Activated CD4-positive, alpha-beta T cell treated with anti-CD3 and anti-CD28 coated beads, Interleukin-2, amount 50 U/mL, for 4 hours (primary cell): ENCODE measurements around the gene WDR55.
"Not testable (repeated sequence)": the region's sequence is repeated elsewhere in the genome, so short reads cannot be mapped to it uniquely, and the experiment has no call there.

ENCODE experiments used
- DNase-seq, 2 experiments: peaks; one replicate each; pipeline ENCODE4 v3.0.0-alpha.2; 2020

WDR55 gene

DNA sequence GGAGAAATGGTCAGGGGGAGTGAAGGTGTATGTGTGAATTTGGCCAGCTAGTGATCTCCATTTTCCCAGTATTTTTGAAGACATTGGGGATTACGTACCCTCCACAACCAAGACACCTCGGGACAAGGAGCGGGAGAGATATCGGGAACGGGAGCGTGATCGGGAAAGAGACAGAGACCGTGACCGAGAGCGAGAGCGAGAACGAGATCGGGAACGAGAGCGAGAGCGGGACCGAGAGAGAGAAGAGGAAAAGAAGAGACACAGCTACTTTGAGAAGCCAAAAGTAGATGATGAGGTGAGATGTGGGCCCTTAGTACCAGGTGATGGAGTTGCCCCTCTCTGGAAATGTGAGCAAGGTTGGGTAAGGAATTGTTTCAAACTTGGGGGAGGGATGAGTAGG is 5.8 kb upstream of the WDR55 start:
- no peak for DNase-seq

DNA sequence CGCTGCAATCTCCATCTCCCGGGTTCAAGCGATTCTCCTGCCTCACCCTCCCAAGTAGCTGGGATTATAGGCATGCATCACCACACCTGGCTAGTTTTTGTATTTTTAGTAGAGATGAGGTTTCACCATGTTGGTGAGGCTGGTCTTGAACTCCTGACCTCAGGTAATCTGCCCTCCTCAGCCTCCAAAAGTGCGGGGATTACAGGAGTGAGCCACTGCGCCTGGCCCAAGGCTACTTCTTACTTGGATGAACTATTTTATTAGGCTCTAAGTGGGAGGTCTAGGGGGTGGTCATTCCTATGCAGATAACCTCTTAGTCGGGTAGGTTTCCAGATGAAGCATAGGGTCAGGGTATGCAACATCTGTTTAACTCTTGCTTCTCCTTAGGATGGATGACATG is 4.3 kb upstream of the WDR55 start:
- DNase-seq, result not testable (repeated sequence)

DNA sequence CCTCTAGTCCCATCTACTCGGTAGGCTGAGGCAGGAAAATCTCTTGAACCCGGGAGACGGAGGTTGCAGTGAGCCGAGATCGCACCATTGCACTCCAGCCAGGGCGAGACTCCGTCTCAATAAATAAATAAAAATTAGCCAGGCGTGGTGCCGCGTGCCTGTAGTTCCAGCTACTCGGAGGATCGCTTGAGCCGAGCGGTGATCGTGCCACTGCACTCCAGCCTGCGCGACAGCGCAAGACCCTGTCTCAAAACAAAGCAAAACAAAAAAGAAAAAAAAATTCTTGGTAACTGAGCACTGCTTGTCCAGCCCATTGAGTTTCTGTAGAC is 710 bp upstream of the WDR55 start:
- DNase-seq, result no peak

DNA sequence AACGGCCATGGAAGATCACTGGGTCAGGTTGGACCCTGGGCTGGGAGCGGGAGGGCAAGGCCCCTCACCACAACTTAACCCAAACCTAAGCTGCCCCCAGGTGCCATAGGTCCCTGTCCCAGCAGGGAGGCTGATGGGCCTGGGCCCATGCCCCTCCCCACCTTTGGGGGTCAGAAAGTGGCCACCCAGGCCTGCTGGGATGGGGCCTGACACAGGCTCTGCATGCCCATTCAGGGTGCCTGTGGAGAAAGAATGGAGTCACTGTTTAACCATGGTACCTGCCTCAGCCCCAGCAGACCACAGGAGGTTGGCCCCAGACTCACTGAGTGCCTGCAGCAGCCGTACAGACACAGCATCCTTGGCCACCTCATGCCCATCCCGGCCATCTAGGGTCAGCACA is 6.3 kb downstream of the WDR55 start:
- DNase-seq, result not testable (repeated sequence)

DNA sequence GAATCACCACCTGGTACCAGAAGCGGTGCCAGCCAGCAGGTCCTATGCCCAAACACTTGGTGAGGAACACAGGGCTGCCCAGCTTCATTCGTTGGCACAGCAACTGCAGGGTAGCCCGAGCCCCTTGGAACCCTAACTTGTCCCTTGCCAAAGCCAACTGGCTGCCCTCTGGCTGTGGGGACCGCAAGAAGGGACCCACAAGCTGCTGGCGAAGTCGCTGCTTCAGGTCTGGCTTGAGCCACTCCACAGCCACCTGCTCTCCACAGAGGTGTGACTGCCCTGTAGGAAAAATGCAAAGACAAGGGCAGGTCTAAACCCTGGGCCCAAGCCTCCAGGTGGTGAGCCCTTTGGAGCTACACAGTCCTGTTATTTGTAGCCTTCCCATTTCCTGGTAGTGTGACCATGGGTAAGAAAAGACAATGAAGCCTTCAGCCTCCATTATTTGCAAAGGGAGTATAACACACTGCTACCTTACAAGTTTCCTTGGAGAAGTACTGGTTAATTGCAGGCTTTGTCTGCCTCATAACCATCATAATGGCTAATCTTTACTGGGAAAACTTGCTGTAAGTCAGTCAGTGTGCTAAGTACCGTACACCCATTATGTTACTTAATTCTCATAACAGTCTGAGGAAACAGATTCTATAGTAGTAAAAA is 6.9 kb downstream of the WDR55 start:
- no peak for DNase-seq

DNA sequence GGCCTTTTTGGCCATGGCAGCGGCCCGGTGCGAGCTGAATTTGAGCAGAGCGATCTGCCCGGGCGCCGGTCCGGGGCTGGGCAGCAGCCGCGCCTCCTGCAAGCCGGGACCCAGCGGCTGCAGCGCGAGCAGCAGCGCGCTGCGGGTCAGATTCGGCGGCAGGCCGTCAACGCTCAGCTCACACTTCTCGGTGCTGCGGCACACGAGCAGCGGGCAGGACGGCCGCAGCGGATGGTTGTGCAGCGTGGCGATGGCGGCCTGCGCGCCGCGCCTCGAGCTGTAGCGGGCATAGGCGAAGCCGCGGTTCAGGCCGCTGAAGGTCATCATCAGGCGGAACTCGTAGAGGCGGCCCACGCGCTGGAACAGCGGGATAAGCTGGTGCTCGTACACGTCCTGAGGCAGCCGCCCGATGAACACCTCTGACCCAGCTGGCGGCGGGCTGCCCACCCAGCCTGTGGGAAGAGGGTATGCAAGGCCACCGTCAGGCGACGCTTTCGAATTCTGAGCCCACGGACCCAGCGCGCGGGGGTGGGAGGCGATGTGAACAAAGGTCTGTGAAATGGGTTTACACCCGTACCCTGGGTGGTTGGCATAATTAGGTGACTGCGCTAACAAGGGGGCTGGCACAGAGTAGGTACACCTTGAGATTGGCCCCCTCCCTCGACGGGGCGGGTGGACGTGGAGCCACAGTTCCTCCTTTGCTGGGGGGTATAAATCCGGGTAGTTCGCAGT is 7.9 kb downstream of the WDR55 start:
- DNase-seq, result no peak

DNA sequence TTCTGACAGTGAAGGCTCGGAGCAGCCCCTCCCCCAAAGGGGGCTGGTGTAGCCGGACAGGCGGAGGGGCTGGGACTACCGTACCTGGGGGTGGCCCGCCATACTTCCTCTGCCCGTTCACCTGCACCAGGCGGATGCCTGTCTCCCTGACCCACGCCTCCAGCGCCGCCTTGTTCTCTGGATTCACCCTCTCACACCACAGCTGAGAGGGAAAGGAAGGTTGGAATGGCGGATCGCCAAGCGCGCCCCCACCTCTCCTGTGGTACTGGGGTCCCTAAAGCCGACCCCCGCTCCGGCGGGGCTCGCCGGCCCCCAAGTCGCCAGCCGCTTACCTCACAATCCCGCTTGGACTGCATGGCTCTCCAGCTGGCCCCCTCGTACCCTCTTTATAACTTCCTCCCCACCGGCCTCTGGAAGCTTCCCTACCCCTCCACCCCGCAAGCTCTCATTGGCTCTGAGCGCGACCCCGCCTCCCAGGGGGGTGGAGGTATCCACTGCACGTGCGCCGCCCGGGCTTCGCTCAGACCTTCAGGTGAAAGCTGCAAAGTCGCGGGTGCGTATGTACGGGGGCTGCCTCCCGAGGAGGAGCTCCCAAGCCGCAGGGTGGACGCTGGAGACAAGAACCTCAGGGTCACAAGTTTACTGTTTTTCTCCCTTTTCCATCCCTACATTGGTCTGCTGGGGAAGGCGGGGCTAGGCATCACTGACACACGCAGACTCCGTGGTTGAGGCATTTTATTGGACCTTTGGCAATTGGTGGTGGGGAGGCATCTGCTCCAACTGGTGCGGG is 8.7 kb downstream of the WDR55 start, which contains the start of gene DND1:
DND1 (minus strand) TSS at position 390 of the 790 bp plus-strand sequence; CDS start at position 356, 34 bp downstream.
- no peak for DNase-seq

DNA sequence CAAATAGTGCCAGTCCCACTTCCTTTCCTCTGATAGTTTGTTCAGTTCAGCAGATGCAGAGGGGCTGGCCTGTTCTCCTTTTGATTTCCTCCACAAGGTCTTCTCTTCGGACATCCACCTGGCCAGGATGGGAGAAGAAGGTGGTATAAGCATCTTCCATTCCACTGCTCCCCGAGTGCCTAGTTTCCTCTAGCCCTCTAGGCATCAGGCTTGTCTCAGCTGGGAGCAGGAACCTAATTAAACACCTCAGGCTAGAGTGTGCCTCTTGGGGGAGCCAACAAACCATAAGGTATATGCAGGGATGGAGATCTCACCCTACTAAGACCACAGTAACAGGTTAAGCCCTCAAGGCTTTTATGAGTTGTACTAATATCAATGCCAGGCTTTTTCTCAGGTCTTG is 9.5 kb downstream of the WDR55 start:
- no peak for DNase-seq

DNA sequence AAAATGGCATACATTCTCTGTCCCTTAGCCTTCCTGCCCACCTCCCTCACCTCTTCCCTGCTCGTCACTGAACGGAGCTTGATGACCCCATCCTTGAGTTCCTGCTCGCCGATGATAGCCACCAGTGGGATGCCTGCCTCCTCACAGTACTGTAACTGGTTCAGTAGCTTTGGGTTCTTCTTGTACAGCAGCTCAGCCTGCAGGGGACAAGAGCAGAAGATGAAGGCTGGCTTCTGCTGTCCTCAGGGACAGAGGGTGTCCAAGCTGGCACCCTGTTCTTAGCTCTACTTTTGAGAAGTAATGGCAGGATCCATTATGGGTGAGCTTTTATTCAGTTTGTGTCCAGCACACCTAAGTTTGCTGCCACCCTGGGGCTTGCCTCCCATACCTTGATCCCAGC is 9.9 kb downstream of the WDR55 start:
- no peak for DNase-seq

DNA sequence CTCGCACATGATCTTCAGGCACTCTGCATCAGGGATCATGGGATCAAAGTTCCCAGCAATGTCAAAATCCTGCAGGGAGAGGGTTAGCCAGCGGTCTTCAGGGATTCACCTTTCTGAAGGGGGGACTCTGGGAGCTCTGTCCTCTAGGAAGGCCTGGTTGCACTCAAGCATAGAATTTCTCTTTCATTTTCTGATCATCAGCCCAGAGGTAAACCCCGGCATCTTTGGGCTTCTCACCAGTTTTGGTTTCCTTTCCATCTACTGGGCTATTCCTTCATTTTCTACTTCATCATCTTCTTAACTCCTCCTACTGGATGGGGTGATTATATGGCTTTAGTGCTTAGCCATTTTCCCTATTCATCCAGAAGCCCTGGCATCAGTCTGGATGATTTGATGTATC is 13.2 kb downstream of the WDR55 start:
- DNase-seq, result no peak

DNA sequence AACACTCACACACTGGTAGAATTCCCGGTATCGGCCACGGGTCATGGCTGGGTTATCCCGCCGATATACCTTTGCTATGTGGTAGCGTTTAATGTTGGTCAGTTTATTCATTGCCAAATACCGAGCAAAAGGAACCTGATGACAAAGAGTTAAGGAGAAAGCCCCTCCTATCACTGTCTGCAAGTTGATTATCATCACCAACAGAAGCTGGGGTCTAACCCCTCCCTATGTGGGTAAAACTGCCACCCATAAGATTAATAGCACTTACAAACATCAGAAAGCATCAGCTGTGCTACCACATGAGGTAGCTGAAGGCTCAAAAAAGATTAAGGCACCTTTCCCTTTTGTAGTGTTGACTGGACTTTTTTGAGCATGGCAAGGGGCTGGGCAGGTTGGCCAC is 14.3 kb downstream of the WDR55 start:
- no peak for DNase-seq

DNA sequence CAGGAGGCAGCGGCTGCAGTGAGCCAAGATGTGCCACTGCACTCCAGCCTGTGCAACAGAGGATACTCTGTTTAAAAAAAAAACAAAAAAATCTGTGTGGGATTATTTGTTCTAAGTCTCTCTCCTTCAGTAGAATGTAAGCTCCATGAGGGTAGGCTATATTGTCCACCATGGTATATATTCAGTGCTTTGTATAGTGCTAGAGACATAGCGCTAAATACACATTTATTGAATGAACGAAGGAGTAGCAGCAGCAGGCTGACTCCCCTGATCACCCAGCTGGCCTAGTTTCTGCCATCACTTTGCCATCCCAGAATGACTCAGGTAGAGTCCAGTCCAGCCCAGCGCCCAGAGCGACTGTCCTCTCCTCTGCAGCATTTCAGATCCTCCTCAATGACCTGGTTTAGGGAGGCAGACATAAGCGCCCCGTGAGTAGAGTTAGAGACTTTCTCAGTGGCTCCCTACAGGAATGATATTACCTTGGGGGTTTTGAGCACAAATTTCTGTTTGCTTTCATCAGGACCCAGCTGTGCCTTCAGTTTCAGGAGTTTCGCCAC is 25.8 kb downstream of the WDR55 start:
- DNase-seq, result no peak

DNA sequence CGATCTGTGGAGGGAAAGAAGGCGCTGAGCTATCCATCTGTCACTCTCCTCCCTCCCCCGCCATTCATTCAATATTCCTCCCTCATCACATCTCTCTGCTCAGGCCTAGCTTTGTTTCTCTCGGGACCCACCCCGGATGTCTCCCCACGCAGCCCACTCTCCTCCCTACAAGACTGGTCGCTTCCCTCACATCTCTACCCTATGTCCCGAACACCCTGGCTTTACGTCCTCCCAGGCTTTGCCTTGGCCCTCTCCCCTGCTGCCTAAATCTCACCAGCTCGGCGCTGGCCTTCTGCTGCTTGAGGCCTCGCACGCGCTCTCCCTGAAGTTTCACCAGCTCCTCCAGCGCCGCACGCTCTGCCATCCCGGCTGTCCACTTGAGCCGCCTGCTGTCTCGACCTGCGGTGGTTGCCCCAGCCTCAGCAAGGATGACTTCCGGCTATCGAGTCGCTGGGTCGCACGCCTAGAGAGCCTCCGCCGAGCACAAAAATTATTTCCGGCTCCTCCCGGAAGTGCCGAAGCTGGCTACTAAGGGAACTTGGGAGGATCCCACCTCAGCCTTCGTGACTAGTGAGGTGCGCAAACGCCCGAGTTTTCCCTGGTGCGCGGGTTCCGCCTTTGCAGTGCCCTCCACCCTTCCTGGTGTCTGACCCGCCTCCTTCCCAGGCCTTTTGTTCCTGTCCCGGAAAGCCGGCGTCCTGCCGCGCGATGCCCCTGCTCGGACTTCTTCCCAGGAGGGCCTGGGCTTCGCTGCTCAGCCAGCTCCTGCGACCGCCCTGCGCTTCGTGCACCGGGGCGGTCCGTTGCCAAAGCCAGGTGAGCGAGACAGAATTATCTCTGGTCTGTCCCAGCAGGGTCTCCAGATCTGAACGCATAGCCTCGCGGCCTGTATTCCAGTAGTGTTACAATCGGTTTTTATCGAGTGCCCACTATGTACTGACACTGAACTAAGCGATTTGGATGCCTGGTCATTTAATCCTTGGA is 26.5 kb downstream of the WDR55 start, which contains the start of the genes HARS1 and HARS2:
HARS1 (minus strand) TSS at position 430 of the 984 bp plus-strand sequence; CDS start at position 364, 66 bp downstream.
HARS2 (plus strand) TSS at position 515 of the 984 bp plus-strand sequence; CDS start at position 709, 194 bp downstream.
- DNase-seq, result peak; percentile 64 to 71

DNA sequence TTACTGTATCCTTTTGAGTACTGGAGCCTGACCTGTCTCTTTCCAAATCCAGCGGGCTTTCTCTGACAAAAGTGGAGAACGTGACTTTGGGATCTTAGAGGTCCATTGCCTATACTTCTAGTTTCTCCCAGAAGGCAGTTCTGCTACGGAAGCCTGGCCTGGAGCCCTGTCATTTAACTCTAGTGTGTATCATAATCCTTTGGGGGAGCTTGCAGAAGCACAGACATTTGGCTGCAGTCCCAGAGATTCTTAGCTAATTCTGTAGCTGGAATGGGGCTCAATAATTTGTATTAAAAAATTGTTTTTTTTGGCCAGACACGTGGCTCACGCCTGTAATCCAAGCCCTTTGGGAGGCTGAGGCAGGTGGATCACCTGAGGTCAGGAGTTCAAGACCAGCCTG is 29.6 kb downstream of the WDR55 start:
- no peak for DNase-seq

DNA sequence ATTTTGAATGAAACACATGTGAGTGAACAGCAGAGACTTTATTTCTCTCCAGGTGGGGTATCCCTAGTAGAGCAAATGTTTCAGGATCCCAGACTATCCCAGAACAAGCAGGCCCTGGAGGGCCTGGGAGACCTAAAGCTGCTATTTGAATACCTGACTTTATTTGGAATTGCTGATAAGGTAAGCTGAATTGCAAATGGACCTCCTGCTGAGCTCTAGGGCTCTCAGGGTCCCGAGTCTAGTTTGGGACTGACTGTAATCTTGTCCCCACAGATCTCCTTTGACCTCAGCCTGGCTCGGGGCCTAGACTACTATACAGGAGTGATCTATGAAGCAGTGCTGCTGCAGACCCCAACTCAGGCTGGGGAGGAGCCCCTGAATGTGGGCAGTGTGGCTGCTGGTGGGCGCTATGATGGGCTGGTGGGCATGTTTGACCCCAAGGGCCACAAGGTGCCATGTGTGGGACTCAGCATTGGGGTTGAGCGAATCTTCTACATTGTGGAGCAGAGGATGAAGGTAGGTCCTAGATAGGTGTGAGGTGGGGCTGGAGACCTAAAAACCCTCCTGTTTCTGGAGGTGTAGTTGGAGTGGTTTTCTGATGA is 32.3 kb downstream of the WDR55 start:
- no peak for DNase-seq

DNA sequence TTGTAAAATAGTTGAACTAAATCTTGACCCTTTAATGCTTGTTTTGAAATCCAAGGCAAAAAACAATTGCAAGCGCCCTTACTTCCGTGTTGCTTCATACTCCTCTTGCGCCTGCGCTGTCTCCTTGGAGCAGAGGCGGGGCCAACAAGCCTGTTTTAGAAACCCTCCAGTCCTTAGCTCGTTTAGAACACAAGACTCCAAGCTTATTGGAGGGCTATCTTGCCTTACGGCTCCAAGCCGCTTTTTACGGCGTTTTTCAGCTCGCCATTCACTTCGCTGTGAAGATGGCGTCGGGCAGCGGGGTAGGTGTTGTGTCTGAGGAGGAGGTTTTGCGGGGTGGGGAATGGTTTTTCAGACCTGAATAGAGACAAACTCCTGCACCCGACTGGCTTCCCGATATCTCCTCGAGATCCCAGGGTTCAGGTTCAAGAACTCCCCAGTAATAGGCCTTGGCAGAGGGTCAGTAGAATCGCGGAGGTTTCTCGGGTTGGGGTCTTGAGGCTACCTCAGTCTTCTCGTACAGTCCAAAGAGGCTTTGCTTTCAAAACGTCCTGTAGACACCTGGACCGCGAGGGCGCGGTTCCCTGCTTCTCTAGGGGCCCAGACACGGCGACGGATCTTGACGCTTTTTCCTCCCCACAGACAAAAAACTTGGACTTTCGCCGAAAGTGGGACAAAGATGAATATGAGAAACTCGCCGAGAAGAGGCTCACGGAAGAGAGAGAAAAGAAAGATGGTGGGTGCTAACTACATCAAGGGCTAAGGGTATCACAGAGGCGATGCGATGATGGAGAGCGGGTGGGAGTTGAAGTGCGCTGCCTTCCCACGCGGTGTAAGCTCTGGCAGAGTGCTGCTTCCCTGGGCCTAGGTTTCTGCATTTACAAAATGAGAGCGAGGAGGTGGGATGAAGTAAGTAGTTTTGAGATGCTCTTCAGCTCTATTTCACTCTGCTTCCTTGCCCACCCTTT is 35.8 kb downstream of the WDR55 start, which contains the start of gene ZMAT2:
ZMAT2 (plus strand) TSS at position 271 of the 968 bp plus-strand sequence; CDS start at position 285, 14 bp downstream.
- DNase-seq, result peak; percentile 90 to 91

DNA sequence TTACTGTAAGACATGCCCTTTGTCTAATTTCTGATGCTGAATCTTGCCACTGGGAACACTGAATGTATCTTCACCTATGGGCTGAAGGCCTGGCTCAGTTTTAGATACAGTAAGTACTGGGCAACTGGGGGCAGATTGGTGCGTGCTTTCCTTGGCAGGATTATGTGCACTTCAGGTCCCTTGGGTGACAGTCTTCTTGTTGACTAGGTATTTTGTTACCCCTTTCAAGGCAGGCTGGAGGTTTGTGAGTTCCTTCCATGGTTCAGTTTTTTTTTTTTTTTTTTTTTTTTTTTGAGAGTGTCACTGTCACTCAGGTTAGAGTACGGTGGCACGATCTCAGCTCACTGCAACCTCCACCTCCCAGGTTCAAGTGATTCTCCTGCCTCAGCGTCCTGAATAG is 43.1 kb downstream of the WDR55 start:
- no peak for DNase-seq

DNA sequence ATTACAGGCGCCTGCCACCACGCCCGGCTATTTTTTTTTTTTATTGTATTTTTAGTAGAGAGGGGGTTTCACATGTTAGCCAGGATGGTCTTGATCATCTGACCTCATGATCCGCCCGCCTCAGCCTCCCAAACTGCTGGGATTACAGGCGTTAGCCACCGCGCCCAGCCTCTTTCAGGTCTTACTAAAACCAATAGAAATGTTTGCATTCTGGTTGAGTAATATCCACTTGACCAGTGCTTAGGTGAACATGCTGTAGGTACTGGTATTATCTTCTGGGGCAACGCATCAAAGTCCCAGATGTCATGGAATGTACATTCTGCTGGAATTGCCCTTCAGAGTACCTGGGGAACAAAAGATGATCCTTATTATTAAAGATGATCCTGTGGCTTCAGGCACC is 44.1 kb downstream of the WDR55 start:
- not testable (repeated sequence) for DNase-seq

DNA sequence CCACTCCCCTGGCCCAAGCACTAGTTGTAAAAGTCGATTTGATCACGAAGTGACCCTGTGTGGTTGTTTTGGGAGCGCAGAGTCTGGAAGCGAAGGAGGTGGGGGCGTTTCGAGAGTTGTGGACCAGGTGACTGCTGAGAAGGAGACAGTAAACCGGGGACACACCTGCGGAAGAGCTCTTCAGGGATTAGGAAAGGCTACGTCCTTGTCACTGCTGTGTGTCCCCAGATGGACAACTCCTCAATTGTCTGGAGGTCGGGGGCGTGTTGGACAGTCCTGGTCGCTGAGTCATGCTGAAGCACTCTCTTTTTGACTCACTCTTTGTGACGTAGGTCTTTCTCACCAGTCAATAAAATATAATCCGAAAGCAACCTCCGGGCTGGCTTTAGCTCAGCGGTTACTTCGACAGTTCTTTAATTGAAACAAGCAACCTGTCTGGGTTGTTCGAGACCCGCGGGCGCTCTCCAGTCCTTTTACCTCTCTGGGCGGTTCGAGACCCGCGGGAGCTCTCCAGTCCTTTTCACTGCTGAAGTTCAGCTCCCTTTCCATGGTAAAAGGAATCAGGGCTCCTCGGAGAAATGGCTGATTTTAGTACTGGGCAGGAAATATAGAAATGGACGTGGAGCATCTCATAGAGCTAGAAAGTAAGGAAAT is 46.3 kb downstream of the WDR55 start:
- peak; percentile 78 to 80 for DNase-seq

DNA sequence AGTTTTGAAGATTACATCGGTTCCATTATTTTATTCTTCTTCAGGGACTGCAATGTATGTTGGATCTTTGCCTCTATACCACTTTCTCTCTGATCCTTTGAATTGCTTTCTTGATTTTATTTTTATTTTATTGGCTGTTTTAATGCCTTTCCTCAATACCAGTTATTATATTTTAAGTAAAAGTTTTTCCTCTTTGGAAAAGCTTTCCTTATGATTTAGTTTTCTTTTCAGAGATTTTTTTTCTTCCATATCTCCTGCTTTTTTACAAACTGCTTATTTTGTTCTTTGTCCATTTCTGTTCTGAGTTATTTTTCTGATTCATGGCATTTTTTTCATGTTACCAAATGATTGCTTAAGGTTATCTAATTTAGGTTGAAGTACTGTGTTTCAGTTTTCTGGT is 47.1 kb downstream of the WDR55 start:
- no peak for DNase-seq
